GM21381 (cell line): ENCODE results near the gene B3GALT2.

Source experiments
- ATAC-seq: cut with Tn5 transposase; IDR thresholded peaks from one replicate; pipeline ENCODE4 v1.9.1; 2021; ENCODE audit warnings: mild to moderate bottlenecking, moderate library complexity; ENCODE audit not compliant: unreplicated experiment

Gene B3GALT2

GRCh38 chr1:193183019-193183627, 3.3 kb downstream of the B3GALT2 start:
- ATAC-seq: peak; percentile 64

- no peak for ATAC-seq
These were observed 4.4 kb downstream of the B3GALT2 start for GRCh38 chr1:193181985-193182384.

DNA sequence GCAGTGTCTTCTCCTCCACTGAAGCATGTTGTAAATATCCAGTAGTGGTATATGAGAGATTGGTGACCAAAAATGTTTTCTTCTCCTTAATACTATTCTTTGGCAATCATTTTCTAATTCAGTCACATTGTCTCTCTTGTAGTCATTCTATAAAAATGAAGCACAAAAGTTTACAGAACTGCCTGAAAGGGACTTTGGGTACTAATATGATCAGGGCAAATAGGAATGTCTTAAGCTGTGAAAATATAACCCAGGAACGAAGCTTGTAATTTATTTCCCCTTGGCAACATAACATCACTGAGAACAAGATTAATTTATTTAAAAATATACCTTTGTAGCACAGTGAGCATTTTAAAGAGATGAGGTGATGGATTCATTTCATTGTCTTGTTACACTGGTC, 4.9 kb downstream of the B3GALT2 start:
- ATAC-seq: no peak

- no peak for ATAC-seq
These were observed 7.3 kb downstream of the B3GALT2 start for GRCh38 chr1:193179094-193179493.

- no peak for ATAC-seq
These were observed 9.6 kb downstream of the B3GALT2 start for GRCh38 chr1:193176788-193177187.

- no peak for ATAC-seq
These were observed 10.3 kb downstream of the B3GALT2 start for GRCh38 chr1:193176113-193176512.

- ATAC-seq: no peak
These were observed 29.1 kb downstream of the B3GALT2 start for GRCh38 chr1:193157360-193157759.

DNA sequence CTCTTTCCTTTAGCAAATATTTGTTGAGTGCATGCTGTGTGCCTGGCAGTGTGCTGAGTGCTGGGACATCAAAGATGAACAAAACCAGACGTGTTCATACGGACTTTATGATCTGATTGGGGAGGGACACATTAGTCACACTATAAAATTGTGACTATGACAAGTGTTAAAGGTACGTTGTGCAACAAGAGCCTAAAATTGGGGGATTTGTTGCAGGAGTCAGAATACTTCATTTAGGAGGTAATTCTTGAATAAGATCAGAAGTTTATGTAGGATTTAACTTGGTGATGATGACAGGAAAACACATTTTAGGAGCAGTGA, 29.6 kb downstream of the B3GALT2 start:
- no peak for ATAC-seq

GRCh38 chr1:193156117-193156821, 30.1 kb downstream of the B3GALT2 start:
- ATAC-seq: no peak

GRCh38 chr1:193144999-193145398, 41.4 kb downstream of the B3GALT2 start:
- no peak for ATAC-seq

DNA sequence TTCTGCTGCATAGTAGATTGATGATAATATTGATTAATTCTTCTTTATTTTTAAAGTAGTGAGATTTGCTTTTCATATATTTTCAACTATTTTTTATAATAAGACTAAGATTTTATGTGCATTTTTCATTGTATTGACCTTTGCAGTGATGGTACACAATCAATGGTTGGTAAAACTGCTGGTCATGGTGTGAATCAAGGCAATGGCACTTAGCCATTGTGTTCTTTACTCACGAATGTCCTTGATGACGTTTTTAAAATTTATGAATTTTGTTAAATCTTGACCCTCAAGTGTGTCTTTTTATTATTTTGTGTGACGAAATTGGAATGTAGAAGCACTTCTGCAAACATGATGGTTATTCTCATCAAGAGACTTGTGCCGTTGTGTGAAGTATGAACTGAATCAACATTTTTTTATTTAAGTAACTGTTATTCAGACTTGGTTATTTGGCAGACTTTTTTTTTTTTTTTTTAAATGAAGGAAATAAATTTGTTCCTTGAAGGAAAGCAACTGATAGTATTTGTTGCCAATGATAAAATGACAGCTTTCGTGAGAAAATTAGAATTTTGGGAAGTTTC, 42.0 kb downstream of the B3GALT2 start:
- ATAC-seq: no peak

DNA sequence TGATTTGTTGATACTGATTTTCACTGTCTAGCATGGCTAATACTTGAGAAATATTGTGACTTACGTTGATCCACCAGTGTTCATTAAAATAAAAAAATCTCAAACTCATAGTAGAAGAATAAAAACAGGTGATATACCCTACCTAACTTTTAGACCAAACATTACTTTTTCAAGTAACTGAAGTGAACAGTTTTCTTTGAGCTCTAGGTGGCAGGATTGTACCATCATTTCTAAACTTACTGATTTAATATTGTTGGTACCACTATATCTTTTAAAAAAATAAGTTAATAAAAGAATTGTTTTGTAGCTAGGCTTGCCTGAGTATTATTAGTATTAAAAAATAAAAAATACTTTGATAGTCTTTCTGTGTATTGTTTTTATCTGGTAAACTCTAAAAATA, 43.1 kb downstream of the B3GALT2 start:
- no peak for ATAC-seq

GRCh38 chr1:193142409-193142808, 44.0 kb downstream of the B3GALT2 start:
- no peak for ATAC-seq

DNA sequence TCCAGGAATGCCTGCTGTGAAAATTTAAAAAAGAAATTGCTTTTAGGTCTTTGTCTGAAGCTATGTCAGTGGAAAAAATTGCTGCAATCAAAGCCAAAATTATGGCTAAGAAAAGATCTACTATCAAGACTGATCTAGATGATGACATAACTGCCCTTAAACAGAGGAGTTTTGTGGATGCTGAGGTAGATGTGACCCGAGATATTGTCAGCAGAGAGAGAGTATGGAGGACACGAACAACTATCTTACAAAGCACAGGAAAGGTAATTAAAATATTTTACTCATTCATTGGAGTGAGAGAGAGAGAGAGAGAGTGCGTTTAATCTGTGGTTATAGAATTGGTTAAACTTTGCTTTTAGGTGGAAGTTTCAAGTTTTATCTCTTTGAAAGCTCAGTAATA, 44.6 kb downstream of the B3GALT2 start:
- no peak for ATAC-seq

DNA sequence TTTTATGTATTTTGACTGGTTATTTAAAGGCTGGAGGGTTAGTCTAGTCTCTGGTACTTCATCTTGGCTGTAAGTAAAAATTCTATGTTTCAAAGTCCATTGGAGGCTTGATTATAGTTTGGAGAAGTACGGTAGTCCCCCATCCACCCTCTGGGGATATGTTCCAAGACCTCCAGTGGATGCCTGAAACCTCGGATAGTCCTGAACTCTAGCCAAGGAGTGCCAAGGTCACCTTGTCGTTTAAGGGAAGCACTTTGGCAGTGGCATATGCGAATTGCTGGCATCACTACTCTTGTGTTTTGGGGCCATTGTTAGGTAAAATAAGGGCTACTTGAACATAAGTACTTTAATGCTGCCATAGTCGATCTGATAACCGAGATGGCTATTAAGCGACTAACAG, 46.2 kb downstream of the B3GALT2 start:
- no peak for ATAC-seq

DNA sequence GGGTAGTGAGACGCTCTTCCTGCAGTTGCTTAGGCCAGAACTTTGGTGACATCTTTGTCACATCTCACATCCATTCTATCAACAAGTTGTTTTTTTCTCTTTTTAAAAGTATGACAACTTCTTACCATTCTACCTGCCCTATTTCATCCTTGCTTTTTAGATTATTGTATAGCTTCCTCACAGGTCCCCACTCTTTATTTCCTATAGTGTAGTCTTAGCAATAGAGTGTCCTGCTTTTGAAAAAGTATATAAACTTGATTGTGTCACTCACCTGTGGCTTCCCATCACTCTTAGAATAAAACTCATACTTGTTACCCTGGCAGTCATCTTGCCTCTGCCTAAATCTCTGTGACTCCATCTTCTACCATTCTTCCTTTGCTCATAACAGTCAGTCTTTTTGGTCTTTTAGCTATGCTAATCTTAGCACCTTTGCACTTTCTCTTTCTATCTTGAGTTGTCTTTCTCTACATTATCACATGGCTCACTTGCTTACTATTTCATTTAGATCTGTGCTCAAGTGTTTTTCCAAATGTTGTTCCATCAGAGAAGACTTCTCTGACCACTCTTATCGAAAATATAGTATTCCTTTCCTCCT, 55.0 kb downstream of the B3GALT2 start:
- peak; percentile 71 for ATAC-seq
